ENCODE data around the gene CPA5. TPM values are rescaled to one million over a fixed set of nuclear protein-coding genes. Genes with fewer than 3 reads are reported as not detected.

The CPA5 gene
- total and polyA plus RNA-seq, 9 of the 15 experiments (the other 6 are each of a cell fraction or from before 2014, with no cell fraction given): 0.13 to 2.4 (median 0.91) TPM

DNA sequence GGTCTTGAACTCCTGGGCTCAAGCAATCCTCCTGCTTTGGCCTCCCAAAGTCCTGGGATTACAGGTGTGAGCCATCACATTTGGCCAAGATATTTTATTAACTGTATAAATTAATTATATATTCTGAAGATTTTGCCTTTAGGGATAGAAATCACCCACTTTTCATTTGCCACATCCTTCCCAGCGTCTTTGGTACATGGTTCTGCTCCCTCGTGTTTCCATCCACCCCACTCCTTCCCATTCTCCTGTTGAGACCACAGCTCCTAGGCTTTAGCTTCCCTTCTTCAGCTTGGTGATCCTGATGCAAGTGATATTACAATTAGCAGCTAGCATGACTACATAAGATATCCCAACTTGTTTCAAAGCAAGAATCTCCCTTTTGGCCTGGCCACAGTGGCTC lies 44.1 kb downstream of the CPA5 start (continued):
- TF ChIP-seq, protein P1, sequence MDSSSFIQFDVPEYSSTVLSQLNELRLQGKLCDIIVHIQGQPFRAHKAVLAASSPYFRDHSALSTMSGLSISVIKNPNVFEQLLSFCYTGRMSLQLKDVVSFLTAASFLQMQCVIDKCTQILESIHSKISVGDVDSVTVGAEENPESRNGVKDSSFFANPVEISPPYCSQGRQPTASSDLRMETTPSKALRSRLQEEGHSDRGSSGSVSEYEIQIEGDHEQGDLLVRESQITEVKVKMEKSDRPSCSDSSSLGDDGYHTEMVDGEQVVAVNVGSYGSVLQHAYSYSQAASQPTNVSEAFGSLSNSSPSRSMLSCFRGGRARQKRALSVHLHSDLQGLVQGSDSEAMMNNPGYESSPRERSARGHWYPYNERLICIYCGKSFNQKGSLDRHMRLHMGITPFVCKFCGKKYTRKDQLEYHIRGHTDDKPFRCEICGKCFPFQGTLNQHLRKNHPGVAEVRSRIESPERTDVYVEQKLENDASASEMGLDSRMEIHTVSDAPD (CRISPR knock-in tag; IDR thresholded peaks at IDR 0.05): no peak
- TF ChIP-seq SRSF7 (optimal IDR thresholded peaks at IDR 0.05; ENCODE audit: low read depth, low read length) (no peak), POLR2H (tag; IDR thresholded peaks at IDR 0.05; ENCODE audit: low read depth) (no peak), TRIM24 (IDR thresholded peaks at IDR 0.05) (no peak), CBX2 (IDR thresholded peaks at IDR 0.05; ENCODE audit: insufficient read depth, low read length, poor library complexity, severe bottlenecking) (no peak), HIVEP1 (CRISPR knock-in tag; IDR thresholded peaks at IDR 0.05) (no peak)
- TF ChIP-seq, protein P2, sequence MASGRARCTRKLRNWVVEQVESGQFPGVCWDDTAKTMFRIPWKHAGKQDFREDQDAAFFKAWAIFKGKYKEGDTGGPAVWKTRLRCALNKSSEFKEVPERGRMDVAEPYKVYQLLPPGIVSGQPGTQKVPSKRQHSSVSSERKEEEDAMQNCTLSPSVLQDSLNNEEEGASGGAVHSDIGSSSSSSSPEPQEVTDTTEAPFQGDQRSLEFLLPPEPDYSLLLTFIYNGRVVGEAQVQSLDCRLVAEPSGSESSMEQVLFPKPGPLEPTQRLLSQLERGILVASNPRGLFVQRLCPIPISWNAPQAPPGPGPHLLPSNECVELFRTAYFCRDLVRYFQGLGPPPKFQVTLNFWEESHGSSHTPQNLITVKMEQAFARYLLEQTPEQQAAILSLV (tag; IDR thresholded peaks at IDR 0.05): no peak

GRCh38 chr7:130390486-130390885 lies 45.9 kb downstream of the CPA5 start:
- in situ Hi-C loops (cut with MboI) (no loop called here), intact Hi-C loops (cut with micrococcal nuclease) (no loop called here)
- DNase-seq (ENCODE audit: extremely low read depth in 1 of 4, low spot score in 3 of 4): no peak
- ChIA-PET CTCF (ENCODE audit: low intra/inter-chr PET ratio) (no interaction called here), POLR2A (no interaction called here)
- Histone ChIP-seq H3K4me1 (replicated peaks in 1 of 2; ENCODE audit: control insufficient read depth in 2 of 2, insufficient read depth in 2 of 2, low read length in 2 of 2) (peaks cover 0 to 8% of the 10 kb centered on the region in 2 experiments; a peak in 3 of 5 replicates), H3K36me3 (ENCODE audit: control insufficient read depth, insufficient read depth, low read length) (no peaks in the 10 kb centered on the region), H3K4me3 (no peak overlapping the region), H3K9me3 (replicated peaks; ENCODE audit: control insufficient read depth, insufficient read depth, low read depth, low read length) (no peaks in the 10 kb centered on the region), H3K9ac (ENCODE audit: insufficient read depth in 1 of 2, low read depth in 2 of 2, low read length in 2 of 2) (no peak overlapping the region), H3K27me3 (ENCODE audit: control insufficient read depth in 2 of 2, insufficient read depth in 2 of 2, low read length in 2 of 2) (peaks cover 0 to 12% of the 10 kb centered on the region in 2 experiments; a peak in 3 of 5 replicates), H3K4me2 (ENCODE audit: insufficient read depth, low read length) (no peak overlapping the region), H2AFZ (ENCODE audit: low read depth, low read length) (no peak overlapping the region), H3K27ac (ENCODE audit: extremely low read depth, low read depth, low read length) (no peak overlapping the region), H4K20me1 (replicated peaks; ENCODE audit: control insufficient read depth, insufficient read depth, low read length) (no peaks in the 10 kb centered on the region), H3K79me2 (ENCODE audit: control insufficient read depth, insufficient read depth, low read length) (no peaks in the 10 kb centered on the region), H3K9me1 (ENCODE audit: control insufficient read depth, insufficient read depth, low read length) (no peaks in the 10 kb centered on the region)
- BruUV-seq (replicated peaks): no TSS peak
- ATAC-seq: no peak
- 24% methylated on average over 1 of the region's 1 CpG for WGBS (ENCODE audit: insufficient coverage, low coverage, missing lambda C conversion rate)
- TF ChIP-seq GTF2A2 (tag; IDR thresholded peaks at IDR 0.05) (no peak), HMGN3 (IDR thresholded peaks at IDR 0.05; ENCODE audit: borderline replicate concordance, extremely low read depth, insufficient read length, low read depth, low read length) (no peak), POLR2B (IDR thresholded peaks at IDR 0.05; ENCODE audit: low read depth, partially characterized antibody) (no peak), PPARD (CRISPR knock-in tag; IDR thresholded peaks at IDR 0.05) (no peak), NFE2 (IDR thresholded peaks at IDR 0.05; ENCODE audit: low read depth) (no peak), ZNF274 (IDR thresholded peaks at IDR 0.05; ENCODE audit: borderline replicate concordance, low read depth, low read length) (no peak)
- FAIRE-seq: no peak

Data from K562 (cell line).